CD14-positive monocyte (primary cell): ENCODE data around the gene SPTBN4. TPM values are rescaled to one million over a fixed set of nuclear protein-coding genes. Genes with fewer than 3 reads are reported as not detected.
"Not testable (repeated sequence)": the region's sequence is repeated elsewhere in the genome, so short reads cannot be mapped to it uniquely, and the experiment has no call there.

Experiments
- DNase-seq, 3 donors: peaks; one replicate each; pipeline ENCODE4 v3.0.0-alpha.2; 2011 to 2022
- H2AFZ ChIP-seq: 2 replicates; pipeline ENCODE4 v1.6.0; 2012; ENCODE audit warnings: mild to moderate bottlenecking, low read depth, low read length, inconsistent platforms; ENCODE audit not compliant: insufficient read depth, poor library complexity, severe bottlenecking
- H3K27ac ChIP-seq, 2 donors: 1 replicate in 1 of 2; 2 replicates in 1 of 2; pipeline ENCODE4 v1.5.1; 2012 to 2013; ENCODE audit warnings: low read length in 2 of 2, control low read depth in 1 of 2, inconsistent platforms in 1 of 2, low read depth in 1 of 2, mild to moderate bottlenecking in 1 of 2
- H3K27me3 ChIP-seq, 2 donors: one replicate each; pipeline versions ENCODE4 v1.6.0 to v1.6.1; 2011 to 2013; ENCODE audit warnings: low read length in 2 of 2; ENCODE audit not compliant: control insufficient read depth in 2 of 2, insufficient read depth in 2 of 2
- H3K36me3 ChIP-seq, 2 donors: replicated peaks in 1 of 2; 1 replicate in 1 of 2; 2 replicates in 1 of 2; pipeline versions ENCODE4 v1.5.1 to v1.6.1; 2012 to 2013; ENCODE audit warnings: low read length in 2 of 2, control low read depth in 1 of 2, inconsistent platforms in 1 of 2, mild to moderate bottlenecking in 1 of 2; ENCODE audit not compliant: insufficient read depth in 2 of 2, control insufficient read depth in 1 of 2
- H3K4me1 ChIP-seq, 2 donors: 1 replicate in 1 of 2; 2 replicates in 1 of 2; pipeline versions ENCODE4 v1.5.1 to v1.6.1; 2012 to 2013; ENCODE audit warnings: low read length in 2 of 2, control low read depth in 1 of 2, inconsistent platforms in 1 of 2, mild to moderate bottlenecking in 1 of 2, moderate library complexity in 1 of 2; ENCODE audit not compliant: insufficient read depth in 2 of 2, control insufficient read depth in 1 of 2
- H3K4me2 ChIP-seq: replicated peaks from 2 replicates; pipeline ENCODE3; 2012; ENCODE audit warnings: low read length, moderate library complexity, mild to moderate bottlenecking; ENCODE audit not compliant: poor library complexity, severe bottlenecking; ENCODE audit errors: extremely low read depth
- H3K4me3 ChIP-seq, 3 experiments: fragments of 200-600 bp in 1 of 3; sonication (generic) in 1 of 3; replicated peaks in 1 of 3; 1 replicate in 2 of 3; 2 replicates in 1 of 3; pipeline ENCODE4 v1.5.1; 2011 to 2013; ENCODE audit warnings: low read length in 3 of 3, mild to moderate bottlenecking in 3 of 3, control low read depth in 2 of 3, low read depth in 2 of 3, inconsistent platforms in 1 of 3, moderate library complexity in 1 of 3
- H3K79me2 ChIP-seq: 2 replicates; pipeline ENCODE4 v1.6.0; 2012; ENCODE audit warnings: mild to moderate bottlenecking, control low read depth, inconsistent platforms, low read length, moderate library complexity; ENCODE audit not compliant: insufficient read depth
- H3K9ac ChIP-seq: 2 replicates; pipeline ENCODE4 v1.6.0; 2017; ENCODE audit warnings: low read length, mild to moderate bottlenecking; ENCODE audit not compliant: insufficient read depth, poor library complexity, severe bottlenecking
- H3K9me3 ChIP-seq, 2 donors: replicated peaks in 1 of 2; 1 replicate in 1 of 2; 2 replicates in 1 of 2; pipeline versions ENCODE4 v1.5.1 to v1.6.1; 2012 to 2013; ENCODE audit warnings: low read length in 2 of 2, control low read depth in 1 of 2; ENCODE audit not compliant: control insufficient read depth in 1 of 2, insufficient read depth in 1 of 2
- H4K20me1 ChIP-seq: 2 replicates; pipeline ENCODE4 v1.6.0; 2012; ENCODE audit warnings: mild to moderate bottlenecking, low read length, control low read depth, moderate library complexity; ENCODE audit not compliant: insufficient read depth
- H3K27ac Mint-ChIP-seq, 7 donors: one replicate each; pipeline ENCODE4 v1.8.0; 2020; ENCODE audit warnings: mild to moderate bottlenecking in 7 of 7, mixed read lengths in 7 of 7, moderate library complexity in 6 of 7, inconsistent platforms in 2 of 7
- H3K27me3 Mint-ChIP-seq, 3 donors: one replicate each; pipeline ENCODE4 v1.8.0; 2021 to 2022; ENCODE audit warnings: low read depth in 3 of 3, mild to moderate bottlenecking in 3 of 3, mixed read lengths in 3 of 3, moderate library complexity in 3 of 3, inconsistent platforms in 1 of 3
- H3K36me3 Mint-ChIP-seq, 2 donors: one replicate each; pipeline ENCODE4 v1.8.0; 2020; ENCODE audit warnings: mixed read lengths in 2 of 2, inconsistent platforms in 1 of 2, mild to moderate bottlenecking in 1 of 2
- H3K4me1 Mint-ChIP-seq: one replicate; pipeline ENCODE4 v1.8.0; 2020; ENCODE audit warnings: mild to moderate bottlenecking, mixed read lengths
- H3K4me3 Mint-ChIP-seq, 2 donors: one replicate each; pipeline ENCODE4 v1.8.0; 2020; ENCODE audit warnings: mild to moderate bottlenecking in 2 of 2, mixed read lengths in 2 of 2, moderate library complexity in 1 of 2
- H3K9me3 Mint-ChIP-seq, 7 donors: one replicate each; pipeline ENCODE4 v1.8.0; 2020 to 2022; ENCODE audit warnings: mixed read lengths in 7 of 7, mild to moderate bottlenecking in 6 of 7, moderate library complexity in 6 of 7, inconsistent platforms in 2 of 7
- CTCF ChIP-seq: fragments of 200-600 bp; IDR thresholded peaks from one replicate; pipeline ENCODE4 v1.8.0; 2022; ENCODE audit warnings: antibody characterized with exemption, mild to moderate bottlenecking
- WGBS: methylation state at CpG from one replicate; pipeline ENCODE4 v1.1.5; 2013; ENCODE audit warnings: missing lambda C conversion rate; ENCODE audit not compliant: insufficient coverage; 5-methylcytosine and 5-hydroxymethylcytosine counted together
- intact Hi-C, 2 donors: fragments of 100-400 bp; cut with micrococcal nuclease; formaldehyde crosslinking; loops; one replicate each; pipeline versions ENCODE4 v1.15.0 to v1.15.1; 2023
- polyA plus RNA-seq, 3 donors: library from polyadenylated mRNA; depleted of rRNA in 1 of 3; unstranded in 2 of 3; stranded (reverse) in 1 of 3; fragments of 300-500 nt in 2 of 3; fragments of >200 nt in 1 of 3; fragmentation: Illumina TruSeq in 2 of 3; gene quantifications; 1 replicate in 2 of 3; 2 replicates in 1 of 3; pipeline ENCODE4 v1.2.3, GENCODE V29; 2012 to 2021

The SPTBN4 gene
- polyA plus RNA-seq, 3 donors, result 0.07 TPM; not detected in 2

GRCh38 chr19:40499320-40499719 is 32.5 kb downstream of the SPTBN4 start:
- Histone ChIP-seq H3K9ac (no peak overlapping the region), H3K27ac (no peak overlapping the region), H2AFZ (no peak overlapping the region), H3K36me3 (no peaks in the 10 kb centered on the region), H3K4me1 (no peaks in the 10 kb centered on the region), H3K4me2 (no peak overlapping the region), H3K9me3 (no peaks in the 10 kb centered on the region), H3K4me3 (no peak overlapping the region), H4K20me1 (no peaks in the 10 kb centered on the region), H3K79me2 (no peaks in the 10 kb centered on the region), H3K27me3 (no peaks in the 10 kb centered on the region)
- H3K36me3 Mint-ChIP-seq, result no peaks in the 10 kb centered on the region
- no peak overlapping the region for H3K27ac Mint-ChIP-seq
- H3K4me3 Mint-ChIP-seq, result no peak overlapping the region
- DNase-seq, result no peak
- H3K9me3 Mint-ChIP-seq, result peaks cover 0 to 3% (median 0%) of the 10 kb centered on the region in 7 donors
- no peak for TF ChIP-seq CTCF
- intact Hi-C loops, result no loop called here
- H3K4me1 Mint-ChIP-seq, result no peaks in the 10 kb centered on the region
- 90% methylated on average over 3 of the region's 5 CpGs for WGBS
- peaks cover 8 to 25% (median 16%) of the 10 kb centered on the region in 3 donors for H3K27me3 Mint-ChIP-seq

GRCh38 chr19:40500678-40501530 is 34.1 kb downstream of the SPTBN4 start:
- H3K4me1 ChIP-seq, H3K27ac Mint-ChIP-seq, intact Hi-C loops: not testable (repeated sequence)

More at GRCh38 chr19:40500678-40501530, 34.1 kb downstream of the SPTBN4 start:
- DNase-seq, H3K4me1 Mint-ChIP-seq, H3K9ac ChIP-seq, H3K4me3 Mint-ChIP-seq, H3K4me2 ChIP-seq, H3K27me3 ChIP-seq, H3K4me3 ChIP-seq, H3K79me2 ChIP-seq, H4K20me1 ChIP-seq, H3K9me3 Mint-ChIP-seq, H3K27ac ChIP-seq, H3K36me3 ChIP-seq, H2AFZ ChIP-seq, H3K9me3 ChIP-seq, H3K36me3 Mint-ChIP-seq: not testable (repeated sequence)
- 89% methylated on average over 5 of the region's 8 CpGs for WGBS
- H3K27me3 Mint-ChIP-seq, result peaks cover 8 to 25% (median 12%) of the 10 kb centered on the region in 3 donors
